ENCODE measurements around the gene CFAP97D2. TPM values are rescaled to one million over a fixed set of nuclear protein-coding genes. Genes with fewer than 3 reads are reported as not detected.

The CFAP97D2 gene
- total RNA-seq, 4 donors from 2014 or later = not detected

DNA sequence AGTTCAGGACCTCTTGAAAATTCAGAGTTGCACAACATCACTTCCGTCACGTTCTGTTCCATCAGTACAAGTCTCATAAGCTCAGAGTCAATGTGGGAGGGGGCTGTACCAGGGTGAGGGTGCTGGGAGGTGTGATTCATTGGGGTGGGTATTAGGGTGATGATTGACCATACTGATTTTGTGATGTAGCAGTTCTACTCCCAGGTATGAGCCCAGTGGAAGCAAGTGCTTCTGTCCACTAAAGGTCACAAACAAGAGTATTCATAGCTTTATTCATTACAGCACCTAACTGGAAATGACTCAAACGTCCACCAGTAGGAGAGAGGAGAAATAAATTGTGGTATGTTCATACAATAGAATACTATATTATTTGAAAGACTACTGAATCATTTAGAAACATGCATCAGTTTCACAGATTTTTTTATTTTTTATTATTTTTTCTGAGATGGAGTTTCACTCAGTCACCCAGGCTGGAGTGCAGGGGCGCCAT lies 90.3 kb downstream of the CFAP97D2 start:
- H3K36me3 ChIP-seq = peaks cover 57 to 58% of the 10 kb centered on the region in 2 donors
- intact Hi-C loops (cut with DNase I) = no loop called here
- no peaks in the 10 kb centered on the region for H3K4me1 ChIP-seq
- H3K9me3 ChIP-seq = no peaks in the 10 kb centered on the region
- H3K4me3 ChIP-seq (replicated peaks in 1 of 3) = no peak overlapping the region
- no peak for DNase-seq
- 89 to 91% methylated on average over 4 of the region's 4 CpGs for WGBS, 2 donors
- no peak overlapping the region for H3K27ac ChIP-seq
- H3K27me3 ChIP-seq = no peaks in the 10 kb centered on the region
- no peak for TF ChIP-seq POLR2A (IDR thresholded peaks at IDR 0.05)
- TF ChIP-seq, protein P1, sequence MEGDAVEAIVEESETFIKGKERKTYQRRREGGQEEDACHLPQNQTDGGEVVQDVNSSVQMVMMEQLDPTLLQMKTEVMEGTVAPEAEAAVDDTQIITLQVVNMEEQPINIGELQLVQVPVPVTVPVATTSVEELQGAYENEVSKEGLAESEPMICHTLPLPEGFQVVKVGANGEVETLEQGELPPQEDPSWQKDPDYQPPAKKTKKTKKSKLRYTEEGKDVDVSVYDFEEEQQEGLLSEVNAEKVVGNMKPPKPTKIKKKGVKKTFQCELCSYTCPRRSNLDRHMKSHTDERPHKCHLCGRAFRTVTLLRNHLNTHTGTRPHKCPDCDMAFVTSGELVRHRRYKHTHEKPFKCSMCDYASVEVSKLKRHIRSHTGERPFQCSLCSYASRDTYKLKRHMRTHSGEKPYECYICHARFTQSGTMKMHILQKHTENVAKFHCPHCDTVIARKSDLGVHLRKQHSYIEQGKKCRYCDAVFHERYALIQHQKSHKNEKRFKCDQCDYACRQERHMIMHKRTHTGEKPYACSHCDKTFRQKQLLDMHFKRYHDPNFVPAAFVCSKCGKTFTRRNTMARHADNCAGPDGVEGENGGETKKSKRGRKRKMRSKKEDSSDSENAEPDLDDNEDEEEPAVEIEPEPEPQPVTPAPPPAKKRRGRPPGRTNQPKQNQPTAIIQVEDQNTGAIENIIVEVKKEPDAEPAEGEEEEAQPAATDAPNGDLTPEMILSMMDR (IDR thresholded peaks at IDR 0.05) = no peak

Small RNAs within 50 kb of the gene (microRNA-seq; reads per million reads assigned to microRNA genes)
- gene MIR548AR = not detected

Small RNAs within 50 kb of the gene (small RNA-seq; reads per million reads assigned to genes)
- gene MIR548AR = not detected

Other genes starting within 250 kb of the CFAP97D2 start
- 1 to 10 TPM in 3 of 4 donors, under 1 TPM in 1; 0.67 to 9.4 (median 4.3) TPM for gene C13orf46, start 205.2 kb upstream of the CFAP97D2 start, total RNA-seq
- 10 to 100 TPM; 22.3 to 32.3 (median 25.5) TPM for gene RASA3, start 46.6 kb upstream of the CFAP97D2 start, total RNA-seq
- 10 to 100 TPM; 43.9 to 63.5 (median 55.5) TPM for gene CDC16, start 55.6 kb downstream of the CFAP97D2 start, total RNA-seq
- 10 to 100 TPM; 58.8 to 81.9 (median 70.1) TPM for gene UPF3A, start 102.3 kb downstream of the CFAP97D2 start, total RNA-seq
- gene CHAMP1, start 135.2 kb downstream of the CFAP97D2 start, total RNA-seq = 10 to 100 TPM; 15.6 to 32.1 (median 18.0) TPM

Measured in thyroid gland (tissue), 4 donors.